ENCODE results near the gene TTR. TPM values are rescaled to one million over a fixed set of nuclear protein-coding genes. Genes with fewer than 3 reads are reported as not detected.

TTR gene
- total and polyA plus RNA-seq, 2 experiments from 2014 or later: not detected

- no peak for ATAC-seq
These were observed 18.6 kb upstream of the TTR start for GRCh38 chr18:31573051-31573450.

More at GRCh38 chr18:31573051-31573450, 18.6 kb upstream of the TTR start:
- Mint-ChIP-seq H3K36me3 (ENCODE audit: low read depth) (no peaks in the 10 kb centered on the region), H3K27me3 (ENCODE audit: insufficient read depth, low read depth, poor library complexity) (peaks cover 2% of the 10 kb centered on the region), H3K27ac (no peak overlapping the region), H3K9me3 (no peaks in the 10 kb centered on the region), H3K4me1 (peaks cover 3% of the 10 kb centered on the region; the same call in 1 of the 3 replicates), H3K4me3 (no peak overlapping the region)
- H2AFZ ChIP-seq: peak overlapping the region; percentile 76; the same call in 1 of the 2 replicates
- H3K27ac ChIP-seq (ENCODE audit: low read depth): no peak overlapping the region
- H3F3A ChIP-seq (replicated peaks; ENCODE audit: low read depth): no peaks in the 10 kb centered on the region
- no peaks in the 10 kb centered on the region for H4K20me1 ChIP-seq (replicated peaks; ENCODE audit: insufficient read depth)
- H3K79me2 ChIP-seq (replicated peaks; ENCODE audit: insufficient read depth): no peaks in the 10 kb centered on the region
- H3K4me3 ChIP-seq: no peak overlapping the region
- no peak for DNase-seq (ENCODE audit: low spot score)
- H3K9me2 ChIP-seq (ENCODE audit: insufficient read depth): peaks cover 4% of the 10 kb centered on the region; the same call in 1 of the 2 replicates
- H3K4me2 ChIP-seq: no peak overlapping the region
- TF ChIP-seq POLR2AphosphoS5 (IDR thresholded peaks at IDR 0.05; ENCODE audit: low read depth) (no peak), ZNF331 (CRISPR knock-in tag; IDR thresholded peaks at IDR 0.05; ENCODE audit: low read depth) (no peak), EZH2phosphoT487 (IDR thresholded peaks at IDR 0.05; ENCODE audit: unreplicated experiment) (no peak), ETS1 (IDR thresholded peaks at IDR 0.05) (no peak), ZNF114 (CRISPR knock-in tag; IDR thresholded peaks at IDR 0.05) (no peak), CTCF (conservative IDR thresholded peaks at IDR 0.05; ENCODE audit: low read depth in 2 of 2) (no peak), STAT1 (IDR thresholded peaks at IDR 0.05; ENCODE audit: unreplicated experiment) (no peak), NANOG (IDR thresholded peaks at IDR 0.05; ENCODE audit: borderline replicate concordance) (no peak), JUNB (IDR thresholded peaks at IDR 0.05; ENCODE audit: unreplicated experiment) (no peak), CREB1 (CRISPR knock-in tag; IDR thresholded peaks at IDR 0.05; ENCODE audit: low read depth) (no peak), ZNF462 (CRISPR knock-in tag; IDR thresholded peaks at IDR 0.05) (no peak), EZH2 (IDR thresholded peaks at IDR 0.05; ENCODE audit: low read depth, unreplicated experiment) (no peak), REST (IDR thresholded peaks at IDR 0.05; ENCODE audit: unreplicated experiment) (no peak)
- no peaks in the 10 kb centered on the region for H3K4me1 ChIP-seq (ENCODE audit: insufficient read depth)
- no peaks in the 10 kb centered on the region for H3K36me3 ChIP-seq (ENCODE audit: insufficient read depth)
- H3K27me3 ChIP-seq (ENCODE audit: insufficient read depth): no peaks in the 10 kb centered on the region
